Stimulated activated CD4-positive, alpha-beta T cell treated with anti-CD3 and anti-CD28 coated beads, TNF-alpha, amount 100 ng/mL, for 48 hours (primary cell): ENCODE results near the gene ERBIN.
"Not testable (repeated sequence)": the region's sequence is repeated elsewhere in the genome, so short reads cannot be mapped to it uniquely, and the experiment has no call there.

ENCODE experiments used
- DNase-seq, 3 donors: peaks; one replicate each; pipeline ENCODE4 v3.0.0-alpha.2; 2020; ENCODE audit warnings: low read depth in 3 of 3

The ERBIN gene

DNA sequence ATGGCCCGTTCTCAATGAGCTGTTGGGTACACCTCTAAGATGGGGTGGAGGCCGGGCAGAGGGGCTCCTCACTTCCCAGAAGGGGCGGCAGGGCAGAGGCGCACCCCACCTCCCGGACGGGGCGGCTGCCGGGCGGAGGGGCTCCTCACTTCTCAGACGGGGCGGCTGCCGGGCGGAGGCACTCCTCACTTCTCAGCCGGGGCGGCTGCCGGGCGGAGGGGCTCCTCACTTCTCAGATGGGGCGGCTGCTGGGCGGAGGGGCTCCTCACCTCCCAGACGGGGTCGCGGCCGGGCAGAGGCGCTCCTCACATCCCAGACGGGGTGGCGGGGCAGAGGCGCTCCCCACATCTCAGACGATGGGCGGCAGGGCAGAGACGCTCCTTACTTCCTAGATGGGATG is 31.3 kb downstream of the ERBIN start:
- not testable (repeated sequence) for DNase-seq

DNA sequence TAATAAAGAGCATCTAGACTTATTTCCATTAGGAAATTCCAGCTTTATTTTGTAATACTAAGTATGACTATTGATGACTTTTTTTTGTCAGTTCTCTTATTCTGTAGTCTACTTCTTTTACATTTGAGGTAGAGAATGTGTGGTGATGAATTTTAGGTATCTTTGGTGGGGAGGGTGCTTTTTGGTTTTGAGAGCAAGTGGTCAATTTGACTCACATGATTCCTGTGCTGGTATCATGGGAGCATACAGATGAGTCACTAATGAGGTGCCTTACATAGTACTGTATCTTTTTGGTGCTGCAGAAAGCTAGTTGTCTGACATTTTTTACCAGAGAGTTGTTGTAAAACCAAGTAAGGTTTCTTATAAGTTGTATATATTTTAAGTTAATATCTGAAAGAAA is 35.3 kb downstream of the ERBIN start:
- DNase-seq: no peak

DNA sequence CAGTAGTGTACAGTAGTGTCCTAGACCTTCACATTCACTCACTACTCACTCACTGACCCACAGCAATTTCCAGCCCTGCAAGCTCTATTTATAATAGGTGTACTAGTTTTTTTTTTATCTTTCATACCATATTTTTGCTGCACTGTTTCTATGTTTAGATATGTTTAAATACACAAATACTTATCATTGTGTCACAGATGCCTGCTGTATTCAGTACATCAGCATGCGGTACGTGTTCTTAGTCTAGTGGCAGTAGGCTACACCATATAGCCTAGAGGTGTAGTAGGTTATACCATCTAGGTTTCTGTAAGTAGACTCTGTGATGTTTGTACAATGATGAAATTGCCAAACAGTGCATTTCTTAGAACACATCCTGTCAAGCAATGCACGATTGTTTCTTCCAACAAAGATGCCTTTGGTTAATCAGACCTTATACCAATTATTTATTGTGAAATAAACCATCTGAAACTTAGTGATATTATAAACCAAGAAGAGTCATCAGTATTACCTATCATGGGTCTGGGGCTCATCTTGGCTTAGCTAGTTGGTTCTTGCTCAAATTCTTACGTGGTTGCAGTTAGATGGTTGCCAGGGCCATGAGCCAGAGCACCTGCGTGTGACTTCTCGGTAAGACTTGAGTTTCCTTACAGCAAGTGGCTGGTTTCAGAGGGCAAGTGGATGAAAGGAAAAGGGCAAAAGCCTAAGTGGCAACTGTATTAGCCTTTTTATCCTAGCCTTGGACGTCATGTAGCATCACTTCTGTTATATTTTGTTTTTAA is 41.1 kb downstream of the ERBIN start:
- no peak for DNase-seq

DNA sequence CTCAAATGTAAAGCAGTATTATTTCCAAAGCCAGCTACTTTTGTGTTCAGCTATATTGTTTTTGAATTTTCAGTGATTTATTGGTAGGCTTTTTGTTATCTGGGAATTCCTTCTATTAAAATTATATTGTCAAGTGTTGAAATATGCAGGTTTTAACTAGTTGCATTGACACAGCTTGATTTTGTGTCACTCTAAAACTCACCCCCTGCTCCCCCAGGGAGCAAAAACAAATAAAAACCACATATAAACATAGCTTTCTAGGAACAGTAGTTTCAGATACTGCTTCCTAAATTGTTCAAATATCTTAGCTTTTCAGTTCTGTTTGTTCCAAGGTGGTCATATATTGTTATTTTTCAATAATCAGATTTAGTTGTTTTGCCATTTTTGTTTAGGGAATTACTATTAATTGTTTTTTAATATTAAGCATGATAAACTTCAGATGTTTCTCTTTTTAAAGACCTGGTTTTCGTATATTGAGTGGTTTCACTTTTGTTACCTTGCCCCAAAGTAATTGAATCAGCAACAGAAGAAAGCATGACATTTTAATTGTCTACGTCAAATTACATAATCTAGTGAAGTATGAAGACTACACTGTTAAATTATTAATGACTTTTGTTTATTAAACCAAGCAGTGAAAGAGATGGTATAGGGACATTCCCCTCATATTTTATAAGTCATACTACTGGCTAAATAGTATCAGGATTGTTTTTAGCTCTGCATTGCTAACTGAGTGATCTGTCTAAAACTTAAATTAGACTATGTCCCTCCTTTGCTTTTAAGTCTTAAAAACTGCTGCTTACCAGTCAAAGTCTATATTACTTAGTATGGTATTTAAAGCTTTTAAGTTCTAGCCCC is 43.4 kb downstream of the ERBIN start:
- DNase-seq: no peak

DNA sequence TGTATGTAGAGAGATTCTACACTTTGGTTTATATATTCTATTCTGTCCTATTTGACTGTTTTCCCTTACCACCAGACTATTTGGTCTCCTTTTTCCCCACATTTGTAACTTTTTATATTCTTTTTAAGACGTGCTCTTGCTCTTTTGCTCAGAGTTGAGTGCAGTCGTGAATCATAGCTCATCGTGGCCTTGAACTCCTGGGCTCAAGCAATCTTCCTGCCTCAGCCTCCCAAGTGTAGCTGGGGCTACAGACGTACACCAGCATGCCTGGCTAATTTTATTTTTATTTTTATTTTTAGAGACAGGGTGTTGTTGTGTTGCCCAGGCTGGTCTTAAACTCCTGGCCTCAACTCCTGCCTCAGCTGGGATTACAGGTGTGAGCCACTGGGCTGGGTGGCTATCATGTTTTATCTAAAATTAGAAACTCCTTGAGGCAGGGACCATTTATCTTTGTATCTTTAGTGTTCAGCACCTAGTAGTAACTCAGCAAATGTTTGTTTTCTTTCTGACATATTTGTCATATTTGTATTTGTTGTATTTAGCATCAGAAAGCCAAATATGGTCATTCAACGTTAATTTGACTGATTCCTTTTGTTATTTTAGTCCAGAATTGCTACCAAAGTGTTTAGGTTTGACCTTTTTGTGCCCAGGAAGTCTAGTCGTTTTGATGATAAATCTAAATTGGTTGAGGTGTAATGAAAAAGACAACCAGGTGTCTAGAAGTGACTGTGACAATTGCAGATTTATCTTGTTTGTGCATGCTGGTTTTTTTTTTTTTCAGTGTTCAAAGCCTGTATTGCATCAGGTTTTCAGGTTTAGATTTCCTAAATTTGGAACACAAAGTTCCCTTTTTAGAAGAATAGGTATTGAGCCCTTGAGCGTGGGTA is 44.3 kb downstream of the ERBIN start:
- no peak for DNase-seq

DNA sequence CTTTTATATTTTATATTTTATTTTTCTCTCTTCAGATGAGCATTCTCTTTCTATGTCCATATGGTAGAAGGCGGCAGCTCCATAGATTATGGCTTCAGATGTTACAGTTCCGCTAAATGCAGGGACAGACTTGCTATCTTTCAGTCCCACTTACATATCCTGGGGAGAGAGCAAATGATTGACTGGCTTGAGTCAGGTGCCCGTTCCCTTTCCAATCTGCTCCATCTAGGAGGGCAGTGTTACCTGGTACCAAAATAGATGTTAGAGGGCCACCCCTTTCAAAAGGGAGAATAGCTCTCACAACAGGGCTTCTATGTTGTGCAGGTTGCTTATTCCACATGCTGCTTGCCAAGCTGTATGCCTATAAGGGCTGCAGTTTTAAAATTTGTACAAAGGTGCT is 45.3 kb downstream of the ERBIN start:
- no peak for DNase-seq

DNA sequence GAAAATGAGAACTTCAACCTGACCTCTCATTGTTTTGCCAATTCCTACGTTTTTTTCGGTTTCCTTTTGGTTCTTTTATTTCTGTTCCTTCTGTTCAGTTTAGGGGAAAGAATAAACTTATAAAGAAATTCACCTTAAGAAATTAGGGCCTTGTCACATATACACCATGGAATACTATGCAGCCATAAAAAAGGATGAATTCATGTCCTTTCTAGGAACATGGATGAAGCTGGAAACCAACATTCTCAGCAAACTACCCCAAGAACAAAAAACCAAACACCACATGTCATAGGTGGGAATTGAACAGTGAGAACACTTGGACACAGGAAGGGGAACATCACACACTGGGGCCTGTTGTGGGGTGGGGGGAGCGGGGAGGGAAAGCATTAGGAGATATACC is 46.5 kb downstream of the ERBIN start:
- DNase-seq: not testable (repeated sequence)

DNA sequence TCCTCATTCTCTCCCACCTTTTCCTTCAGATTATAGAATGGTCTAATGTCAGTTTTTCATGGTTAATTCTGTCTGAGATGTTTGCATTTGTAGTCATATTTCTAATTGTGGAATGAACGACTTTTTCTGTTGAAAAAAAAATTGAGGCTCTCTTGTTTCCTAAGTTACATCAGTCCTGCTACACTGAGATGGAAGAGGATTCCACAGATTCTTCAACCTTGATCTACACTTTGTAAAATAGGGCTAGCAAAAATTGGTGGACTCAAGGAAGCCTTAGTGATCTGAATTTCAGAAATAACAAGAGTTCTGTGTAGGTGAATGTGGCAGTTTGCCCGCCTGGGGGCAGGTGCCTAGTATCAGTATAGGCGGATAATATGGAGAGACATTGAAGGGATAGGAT is 51.9 kb downstream of the ERBIN start:
- no peak for DNase-seq

DNA sequence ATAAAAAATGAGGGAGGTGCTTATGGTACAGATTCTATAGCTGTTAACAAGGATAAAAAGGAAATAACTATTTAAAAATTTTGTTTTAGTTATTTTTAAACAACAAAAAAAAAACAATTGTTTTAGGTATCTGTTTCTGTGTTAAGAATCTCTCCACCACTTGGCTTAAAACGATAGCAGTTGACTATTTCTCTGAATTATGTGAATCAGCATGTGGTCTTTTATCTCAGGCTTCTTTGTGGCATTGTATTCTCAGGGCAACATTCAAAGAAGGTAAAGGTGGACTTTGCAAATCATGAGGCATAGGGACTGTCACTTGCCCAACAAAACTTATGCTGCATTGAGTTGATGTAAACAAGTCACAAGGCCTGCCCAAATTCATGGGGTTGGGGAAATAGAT is 55.2 kb downstream of the ERBIN start:
- DNase-seq: no peak

DNA sequence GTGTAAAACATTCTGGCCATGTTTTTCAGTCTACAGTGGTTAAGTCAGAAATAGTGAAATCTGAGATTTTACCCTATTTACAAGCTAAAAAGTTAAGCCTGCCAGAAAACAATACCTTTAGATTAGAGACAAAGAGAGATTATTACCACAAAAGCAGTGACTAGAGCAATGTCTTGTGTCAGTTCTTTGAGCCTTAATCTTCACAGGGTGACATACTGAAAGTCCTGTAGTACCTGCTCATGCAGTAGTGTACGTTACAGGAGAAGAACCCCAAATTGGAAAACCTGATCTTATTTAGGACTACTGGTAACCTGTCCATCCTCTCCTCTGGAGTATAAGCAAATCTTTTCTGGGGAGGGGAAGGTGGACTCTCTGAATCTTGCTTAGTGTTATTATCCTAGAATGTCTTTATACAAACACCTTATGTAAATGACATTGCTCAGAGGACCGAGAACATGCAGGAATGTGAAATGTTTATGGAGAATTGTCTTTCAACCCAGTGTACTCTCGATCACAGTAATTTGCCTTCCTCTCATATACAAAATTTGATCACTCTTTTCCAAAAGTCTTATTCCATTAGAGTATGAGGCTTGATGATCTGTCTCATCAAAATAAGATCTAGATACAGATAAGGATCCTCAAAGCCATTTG is 55.7 kb downstream of the ERBIN start:
- no peak for DNase-seq

DNA sequence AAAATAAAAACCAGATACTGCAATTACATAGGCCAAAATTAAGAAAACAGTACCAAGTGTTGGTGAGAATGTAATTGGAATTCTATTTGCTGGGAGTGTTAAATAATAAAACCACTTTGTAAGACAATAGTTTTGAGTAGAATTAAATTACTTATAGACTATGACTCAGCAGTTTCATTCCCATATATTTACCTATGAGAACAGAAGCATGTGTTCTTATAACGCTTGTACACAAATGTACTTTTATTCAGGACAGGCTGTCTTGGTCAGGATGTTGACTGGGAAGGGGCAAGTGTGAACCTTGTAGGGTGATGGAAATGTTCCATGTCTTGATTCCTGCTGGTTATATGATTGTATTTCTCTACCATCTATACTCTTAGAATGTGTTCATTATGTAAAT is 56.3 kb downstream of the ERBIN start:
- DNase-seq: no peak

DNA sequence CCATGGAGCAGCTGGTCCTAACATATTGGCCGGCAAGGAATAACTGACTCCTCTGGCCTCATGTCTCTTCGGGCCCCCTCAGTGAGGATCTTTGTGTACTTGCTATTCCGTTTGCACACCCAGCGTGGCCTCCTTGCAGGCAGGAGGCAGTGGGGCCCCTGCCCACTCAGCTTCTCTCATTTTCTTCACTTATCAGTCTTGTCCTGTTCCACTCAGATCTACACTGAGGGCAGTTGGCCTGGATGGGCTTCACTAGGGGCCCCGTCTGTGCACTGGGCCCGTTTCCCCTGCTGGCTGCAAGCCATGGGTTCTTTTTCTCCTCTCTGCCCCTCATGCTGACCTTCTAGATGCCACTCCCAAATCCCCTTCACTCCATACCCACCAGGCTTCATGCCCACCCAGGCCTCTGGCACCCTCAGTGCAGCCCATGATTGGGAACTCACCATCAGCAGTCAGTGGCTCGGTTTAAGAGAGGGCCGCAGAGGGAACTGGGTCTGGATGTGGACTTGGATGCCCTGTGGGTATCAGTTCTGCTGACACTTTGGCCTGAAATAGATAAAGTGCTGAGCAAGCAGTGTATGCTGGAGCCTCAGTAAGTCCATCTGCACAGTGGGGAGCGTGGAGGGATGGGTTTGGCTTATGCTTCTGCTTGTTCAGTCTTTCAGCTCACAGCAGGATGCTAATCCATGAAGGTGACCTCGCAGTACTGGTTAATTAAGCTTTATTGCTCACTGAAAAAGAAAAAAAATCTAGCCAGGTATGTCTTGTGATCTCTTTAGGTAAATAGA is 57.9 kb downstream of the ERBIN start:
- DNase-seq: no peak

DNA sequence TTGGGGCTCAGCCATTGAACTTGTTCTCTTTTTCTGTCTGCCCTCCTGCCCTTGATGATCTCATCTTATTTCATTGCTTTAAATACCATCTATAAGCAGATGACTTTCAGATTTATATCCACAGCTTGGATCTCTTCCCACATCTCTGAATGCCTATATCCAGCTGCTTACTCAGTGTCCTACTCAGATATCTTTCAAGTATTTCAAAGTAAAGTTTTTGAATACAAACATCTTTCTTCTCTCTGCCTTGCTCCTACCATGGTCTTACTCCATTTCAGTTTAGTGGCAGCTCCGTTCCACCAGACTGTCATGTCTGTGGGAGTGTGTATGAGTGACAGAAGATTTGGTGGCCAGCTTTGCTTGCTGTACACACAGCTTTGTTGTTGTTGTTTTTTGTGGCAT is 59.7 kb downstream of the ERBIN start:
- no peak for DNase-seq

DNA sequence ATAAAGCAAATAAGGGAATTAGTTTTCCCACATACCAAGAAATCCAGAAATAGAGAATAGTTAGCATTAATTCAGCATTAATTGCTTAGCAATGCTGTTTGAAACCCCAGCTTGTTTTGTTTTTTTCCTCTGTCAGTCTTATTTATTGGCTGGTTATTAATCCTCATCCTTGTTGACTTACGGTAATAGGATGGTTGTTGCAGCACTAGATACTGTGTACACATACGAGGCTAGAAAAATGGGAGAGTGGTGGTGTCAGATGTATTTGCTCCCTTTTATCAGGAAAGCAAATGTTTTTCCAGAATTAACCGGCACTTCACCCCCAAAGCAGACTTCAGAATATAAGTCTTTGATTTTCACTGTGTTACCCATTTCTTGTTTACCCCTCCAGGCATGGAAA is 60.4 kb downstream of the ERBIN start:
- DNase-seq: no peak

DNA sequence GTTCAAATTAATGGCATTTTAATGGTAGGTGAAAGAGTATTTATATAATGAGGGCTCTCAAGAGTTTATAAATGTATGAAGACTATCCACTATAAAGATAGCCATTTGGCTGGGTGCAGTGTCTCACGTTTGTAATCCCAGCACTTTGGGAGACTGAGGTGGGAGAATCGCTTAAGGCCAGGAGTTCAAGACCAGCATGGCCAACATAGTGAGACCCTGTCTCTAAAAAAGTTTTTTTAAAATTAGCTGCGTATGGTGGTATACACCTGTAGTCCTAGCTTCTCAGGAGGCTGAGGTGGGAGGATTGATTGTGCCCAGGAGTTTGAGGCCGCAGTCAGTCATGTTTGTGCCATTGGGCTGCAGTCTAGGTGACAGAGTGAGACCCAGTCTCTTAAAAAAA is 61.6 kb downstream of the ERBIN start:
- DNase-seq: no peak

DNA sequence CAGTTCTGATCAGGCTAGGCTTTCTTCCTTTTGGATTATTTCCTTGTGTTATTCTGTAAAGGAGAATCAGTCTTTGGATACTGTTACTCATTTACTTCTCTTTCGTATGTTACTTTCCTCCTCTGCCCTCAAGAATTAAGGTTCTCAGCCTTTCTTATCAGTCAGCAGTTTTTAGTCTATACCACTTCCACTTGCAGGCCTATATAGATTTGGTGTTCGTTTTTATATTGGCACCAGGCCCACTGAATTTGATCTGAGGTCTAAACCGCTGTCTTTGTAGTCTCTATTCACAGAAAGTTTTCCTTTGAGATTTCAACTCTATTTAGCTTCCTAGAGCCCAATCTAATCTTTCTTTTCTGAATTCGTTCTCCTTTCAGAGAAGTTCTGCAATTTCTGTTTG is 62.8 kb downstream of the ERBIN start:
- no peak for DNase-seq

DNA sequence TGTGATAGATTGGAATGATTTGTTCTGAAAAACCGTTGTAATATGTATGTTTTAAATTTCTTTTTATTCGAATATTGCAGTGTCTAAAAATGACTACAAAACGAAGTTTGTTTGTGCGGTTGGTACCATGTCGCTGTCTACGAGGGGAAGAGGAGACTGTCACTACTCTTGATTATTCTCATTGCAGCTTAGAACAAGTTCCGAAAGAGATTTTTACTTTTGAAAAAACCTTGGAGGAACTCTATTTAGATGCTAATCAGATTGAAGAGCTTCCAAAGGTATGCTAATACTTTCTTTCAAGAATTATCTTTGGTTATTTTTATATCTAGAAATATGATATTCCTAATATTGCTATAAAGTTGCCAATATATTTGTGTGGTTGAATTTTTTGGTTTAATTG is 66.3 kb downstream of the ERBIN start:
- DNase-seq: no peak

DNA sequence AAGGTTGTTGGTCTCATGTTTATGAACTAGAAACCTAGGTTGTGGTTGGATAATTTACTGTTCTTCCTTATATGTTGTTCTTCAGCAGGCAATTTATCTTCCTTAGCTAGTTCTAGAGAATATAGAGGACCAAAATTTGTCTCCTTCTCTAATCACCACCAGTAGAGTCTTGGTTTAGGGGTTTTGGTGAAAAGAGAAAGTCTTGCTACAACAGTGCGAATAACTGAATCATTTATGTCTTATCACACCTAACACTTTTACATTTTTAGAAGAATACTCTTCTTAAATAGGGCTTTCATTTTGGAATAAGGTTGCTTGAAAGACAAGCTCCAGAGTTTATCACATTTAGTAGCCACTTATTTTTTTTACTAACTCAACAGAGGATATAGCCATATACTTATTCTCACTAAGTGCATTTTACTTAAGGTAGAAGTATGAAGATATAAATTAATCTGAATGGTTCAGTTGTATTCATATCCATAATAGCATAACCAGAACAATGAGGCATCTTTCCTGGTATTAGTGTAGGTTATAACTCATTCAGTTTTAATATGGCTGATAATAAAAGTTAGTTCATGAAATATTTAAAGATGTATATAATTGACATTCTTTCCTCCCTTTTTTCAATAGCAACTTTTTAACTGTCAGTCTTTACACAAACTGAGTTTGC is 67.9 kb downstream of the ERBIN start:
- DNase-seq: no peak

DNA sequence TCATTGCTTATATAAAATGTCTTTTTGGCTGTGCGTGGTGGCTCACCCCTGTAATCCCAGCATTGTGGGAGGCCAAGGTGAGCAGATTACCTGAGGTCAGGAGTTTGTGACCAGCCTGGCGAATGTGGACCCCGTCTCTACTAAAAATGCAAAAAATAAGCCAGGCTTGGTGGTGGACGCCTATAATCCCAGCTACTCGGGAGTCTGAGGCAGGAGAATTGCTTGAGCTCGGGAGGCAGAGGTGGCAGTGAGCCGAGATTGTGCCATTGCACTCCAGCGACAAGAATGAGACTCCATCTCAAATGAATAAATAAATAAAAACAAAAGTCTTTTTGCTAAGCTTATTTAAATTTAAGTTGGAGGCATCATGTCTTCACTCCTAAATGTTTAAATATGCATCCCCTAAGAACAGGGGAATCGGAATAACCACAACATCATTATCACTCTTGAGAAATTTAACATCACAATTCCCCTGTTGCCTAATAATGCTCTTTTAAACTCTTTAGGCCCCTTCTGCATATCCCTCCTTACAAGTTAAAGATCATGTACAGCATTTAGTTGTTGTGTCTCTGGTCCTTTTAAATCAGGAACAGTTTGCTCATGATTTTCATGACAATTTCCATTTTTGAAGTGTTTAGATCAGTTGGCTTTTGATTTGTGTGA is 72.8 kb downstream of the ERBIN start:
- DNase-seq: no peak

DNA sequence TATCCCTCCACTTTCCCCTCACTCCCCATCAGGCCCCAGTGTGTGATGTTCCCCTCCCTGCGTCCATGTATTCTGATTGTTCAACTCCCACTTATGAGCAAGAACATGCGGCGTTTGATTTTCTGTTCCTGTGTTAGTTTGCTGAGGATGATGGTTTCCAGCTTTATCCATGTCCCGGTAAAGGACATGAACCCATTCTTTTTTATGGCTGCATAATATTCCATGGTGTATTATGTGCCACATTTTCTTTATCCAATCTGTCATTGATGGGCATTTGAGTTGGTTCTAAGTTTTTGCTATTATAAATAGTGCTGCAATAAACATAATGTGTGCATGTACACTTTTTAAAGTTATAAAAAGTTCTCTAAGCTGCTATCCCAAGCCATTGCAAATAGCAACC is 75.6 kb downstream of the ERBIN start:
- no peak for DNase-seq
